Karpas-422 (cell line): Measurements from ENCODE around the gene DIP2B. TPM values are rescaled to one million over a fixed set of nuclear protein-coding genes. Genes with fewer than 3 reads are reported as not detected.
A peak's percentile ranks its signal among the peaks of the same experiment; 100 is the strongest.

Source experiments
- DNase-seq: peaks from one replicate; pipeline ENCODE4 v3.0.0-alpha.2; 2015
- H2AFZ ChIP-seq: fragments of 200-600 bp; sonication (generic); 2 replicates; pipeline ENCODE4 v1.6.1; 2014; ENCODE audit warnings: antibody characterized with exemption, low read length, mixed read lengths
- H3K27ac ChIP-seq: fragments of 200-600 bp; sonication (generic); 2 replicates; pipeline ENCODE4 v1.5.1; 2014; ENCODE audit warnings: mild to moderate bottlenecking, low read length, moderate library complexity
- H3K27me3 ChIP-seq: fragments of 200-600 bp; sonication (generic); 2 replicates; pipeline ENCODE4 v1.6.1; 2014; ENCODE audit warnings: low read length, mixed read lengths
- H3K36me3 ChIP-seq: fragments of 200-600 bp; sonication (generic); 2 replicates; pipeline ENCODE4 v1.6.1; 2014; ENCODE audit warnings: low read length, mixed read lengths; ENCODE audit not compliant: insufficient read depth
- H3K4me1 ChIP-seq: fragments of 200-600 bp; sonication (generic); 2 replicates; pipeline ENCODE4 v1.6.1; 2014; ENCODE audit warnings: mild to moderate bottlenecking, low read length, mixed read lengths
- H3K4me2 ChIP-seq: fragments of 200-600 bp; sonication (generic); 2 replicates; pipeline ENCODE4 v1.6.1; 2014; ENCODE audit warnings: low read length, low read depth, mild to moderate bottlenecking; ENCODE audit not compliant: poor library complexity, severe bottlenecking
- H3K4me3 ChIP-seq: fragments of 200-600 bp; sonication (generic); 2 replicates; pipeline ENCODE4 v1.5.1; 2014; ENCODE audit warnings: mild to moderate bottlenecking, antibody characterized with exemption, low read length, mixed read lengths
- H3K79me2 ChIP-seq: fragments of 200-600 bp; sonication (generic); 2 replicates; pipeline ENCODE4 v1.6.1; 2014; ENCODE audit warnings: mild to moderate bottlenecking, low read length, mixed read lengths
- H3K9ac ChIP-seq: fragments of 200-600 bp; sonication (generic); 2 replicates; pipeline ENCODE4 v1.6.0; 2014; ENCODE audit warnings: low read length
- H3K9me2 ChIP-seq: fragments of 200-600 bp; sonication (generic), shearing (Covaris generic); replicated peaks from 2 replicates; pipeline ENCODE4 v1.6.0; 2014; ENCODE audit warnings: mild to moderate bottlenecking, low read length, moderate library complexity; ENCODE audit not compliant: insufficient read depth
- H3K9me3 ChIP-seq: fragments of 300-700, 200-600 bp; sonication (generic); 2 replicates; pipeline ENCODE4 v1.6.1; 2014; ENCODE audit warnings: low read length, mixed read lengths
- H4K20me1 ChIP-seq: fragments of 200-600 bp; sonication (generic); 2 replicates; pipeline ENCODE4 v1.6.1; 2014; ENCODE audit warnings: mild to moderate bottlenecking, antibody characterized with exemption, low read length, low read depth; ENCODE audit not compliant: insufficient read depth
- total RNA-seq: library from RNA; depleted of rRNA; stranded (reverse); fragments of >200 nt; shearing (Covaris generic); gene quantifications from 2 replicates; pipeline ENCODE4 v1.2.3, GENCODE V29; 2014; ENCODE audit warnings: low replicate concordance

DIP2B gene
- total RNA-seq, 1 experiment from 2014 or later = 37.5 TPM

- Histone ChIP-seq H2AFZ (no peak overlapping the region), H3K4me2 (no peak overlapping the region), H3K9me3 (no peaks in the 10 kb centered on the region), H3K27me3 (no peaks in the 10 kb centered on the region), H3K36me3 (0 out of 2 replicates have a peak, but pooled peaks cover 2% of the 10 kb centered on the region), H4K20me1 (no peaks in the 10 kb centered on the region), H3K4me1 (peaks cover 65% of the 10 kb centered on the region), H3K9ac (0 out of 2 replicates have a peak overlapping the region, but pooled peaks have one; percentile 5), H3K27ac (peak overlapping the region; percentile 33; the same call in 1 of the 2 replicates), H3K4me3 (no peak overlapping the region), H3K9me2 (no peaks in the 10 kb centered on the region), H3K79me2 (peaks cover 98% of the 10 kb centered on the region)
- no peak for DNase-seq
Observed at GRCh38 chr12:50621399-50622300, 116.9 kb downstream of the DIP2B start.

- H3K36me3 ChIP-seq = peaks cover 14% of the 10 kb centered on the region; the same call in 1 of the 2 replicates
- H3K27ac ChIP-seq = peak overlapping the region; percentile 75
- H3K9me3 ChIP-seq = no peaks in the 10 kb centered on the region
- H2AFZ ChIP-seq = no peak overlapping the region
- peaks cover 78% of the 10 kb centered on the region for H3K79me2 ChIP-seq
- H3K27me3 ChIP-seq = no peaks in the 10 kb centered on the region
- DNase-seq = peak; percentile 62
- H4K20me1 ChIP-seq = no peaks in the 10 kb centered on the region
- peak overlapping the region; percentile 56 for H3K4me2 ChIP-seq
- H3K4me1 ChIP-seq = peaks cover 46% of the 10 kb centered on the region
- peak overlapping the region; percentile 13; the same call in 1 of the 2 replicates for H3K9ac ChIP-seq
- H3K4me3 ChIP-seq = peak overlapping the region; percentile 45
- no peaks in the 10 kb centered on the region for H3K9me2 ChIP-seq
Observed at GRCh38 chr12:50625029-50625925, 120.5 kb downstream of the DIP2B start.

GRCh38 chr12:50626026-50626425 lies 121.2 kb downstream of the DIP2B start:
- peak overlapping the region; percentile 13; the same call in 1 of the 2 replicates for H3K9ac ChIP-seq
- H3K4me3 ChIP-seq = peak overlapping the region; percentile 45
- DNase-seq = peak; percentile 62
- no peaks in the 10 kb centered on the region for H3K27me3 ChIP-seq
- H3K9me2 ChIP-seq = no peaks in the 10 kb centered on the region
- peaks cover 14% of the 10 kb centered on the region; the same call in 1 of the 2 replicates for H3K36me3 ChIP-seq
- H3K27ac ChIP-seq = peak overlapping the region; percentile 75
- no peak overlapping the region for H2AFZ ChIP-seq
- H3K9me3 ChIP-seq = no peaks in the 10 kb centered on the region
- no peaks in the 10 kb centered on the region for H4K20me1 ChIP-seq
- H3K79me2 ChIP-seq = peaks cover 70% of the 10 kb centered on the region
- H3K4me2 ChIP-seq = peak overlapping the region; percentile 56
- peaks cover 39% of the 10 kb centered on the region for H3K4me1 ChIP-seq

GRCh38 chr12:50627491-50627890 lies 122.7 kb downstream of the DIP2B start:
- Histone ChIP-seq H3K36me3 (peaks cover 14% of the 10 kb centered on the region; the same call in 1 of the 2 replicates), H3K9ac (no peak overlapping the region), H3K9me2 (no peaks in the 10 kb centered on the region), H3K79me2 (peaks cover 64% of the 10 kb centered on the region), H3K9me3 (no peaks in the 10 kb centered on the region), H3K27ac (no peak overlapping the region), H3K4me3 (no peak overlapping the region), H3K27me3 (no peaks in the 10 kb centered on the region), H3K4me2 (no peak overlapping the region), H3K4me1 (peaks cover 29% of the 10 kb centered on the region), H2AFZ (no peak overlapping the region), H4K20me1 (no peaks in the 10 kb centered on the region)
- no peak for DNase-seq

GRCh38 chr12:50628394-50628793 lies 123.6 kb downstream of the DIP2B start:
- Histone ChIP-seq H2AFZ (no peak overlapping the region), H3K9me2 (no peaks in the 10 kb centered on the region), H3K27ac (no peak overlapping the region), H3K9ac (no peak overlapping the region), H3K27me3 (no peaks in the 10 kb centered on the region), H3K79me2 (peaks cover 61% of the 10 kb centered on the region), H3K4me1 (peaks cover 38% of the 10 kb centered on the region), H3K9me3 (no peaks in the 10 kb centered on the region), H3K4me3 (no peak overlapping the region), H4K20me1 (no peaks in the 10 kb centered on the region), H3K4me2 (no peak overlapping the region), H3K36me3 (peaks cover 14% of the 10 kb centered on the region; the same call in 1 of the 2 replicates)
- no peak for DNase-seq

GRCh38 chr12:50633955-50634354 lies 129.2 kb downstream of the DIP2B start:
- peak overlapping the region; percentile 60 for H3K27ac ChIP-seq
- H2AFZ ChIP-seq = no peak overlapping the region
- H3K36me3 ChIP-seq = no peaks in the 10 kb centered on the region; the same call in 1 of the 2 replicates
- H3K9me3 ChIP-seq = no peaks in the 10 kb centered on the region
- DNase-seq = no peak
- H3K9ac ChIP-seq = no peak overlapping the region
- no peak overlapping the region for H3K4me3 ChIP-seq
- H3K4me2 ChIP-seq = no peak overlapping the region
- H3K9me2 ChIP-seq = no peaks in the 10 kb centered on the region
- H3K4me1 ChIP-seq = peaks cover 66% of the 10 kb centered on the region
- peaks cover 59% of the 10 kb centered on the region for H3K79me2 ChIP-seq
- no peaks in the 10 kb centered on the region for H4K20me1 ChIP-seq
- no peaks in the 10 kb centered on the region for H3K27me3 ChIP-seq

- H3K9me2 ChIP-seq = no peaks in the 10 kb centered on the region
- H3K36me3 ChIP-seq = no peaks in the 10 kb centered on the region; the same call in 1 of the 2 replicates
- H3K79me2 ChIP-seq = peaks cover 60% of the 10 kb centered on the region
- peak overlapping the region; percentile 60; the same call in 1 of the 2 replicates for H3K27ac ChIP-seq
- no peaks in the 10 kb centered on the region for H3K9me3 ChIP-seq
- H4K20me1 ChIP-seq = no peaks in the 10 kb centered on the region
- H3K4me1 ChIP-seq = peaks cover 71% of the 10 kb centered on the region
- H2AFZ ChIP-seq = no peak overlapping the region
- no peaks in the 10 kb centered on the region for H3K27me3 ChIP-seq
- H3K9ac ChIP-seq = no peak overlapping the region
- H3K4me2 ChIP-seq = no peak overlapping the region
- no peak for DNase-seq
- H3K4me3 ChIP-seq = no peak overlapping the region
Observed at GRCh38 chr12:50634379-50634778, 129.6 kb downstream of the DIP2B start.
